OCI-LY1 (cell line): Measurements from ENCODE around the gene KRTAP26-1.

ENCODE experiments used
- CTCF ChIP-seq: fragments of 200-600 bp; sonication (generic), shearing (Covaris generic); IDR thresholded peaks from 2 replicates; pipeline ENCODE4 v1.5.1; 2017; ENCODE audit warnings: mild to moderate bottlenecking, antibody characterized with exemption, low read length, moderate library complexity, mixed read lengths
- EZH2 ChIP-seq: fragments of 200-600 bp; sonication (generic), shearing (Covaris generic); IDR thresholded peaks from 2 replicates; pipeline ENCODE4 v1.8.0; 2017; ENCODE audit warnings: borderline replicate concordance, mixed run types, mild to moderate bottlenecking, antibody characterized with exemption, low read length, moderate library complexity, mixed read lengths

- TF ChIP-seq CTCF (no peak), EZH2 (no peak)
These were observed 30.9 kb downstream of the KRTAP26-1 start, which contains the start of gene KRTAP25-1 for GRCh38 chr21:30289215-30289614.
